ENCODE measurements around the gene ELMO1.
A peak's percentile ranks its signal among the peaks of the same experiment; 100 is the strongest.

ELMO1 gene

GRCh38 chr7:37342176-37342687 is 106.4 kb downstream of the ELMO1 start:
- no peak for DNase-seq

DNA sequence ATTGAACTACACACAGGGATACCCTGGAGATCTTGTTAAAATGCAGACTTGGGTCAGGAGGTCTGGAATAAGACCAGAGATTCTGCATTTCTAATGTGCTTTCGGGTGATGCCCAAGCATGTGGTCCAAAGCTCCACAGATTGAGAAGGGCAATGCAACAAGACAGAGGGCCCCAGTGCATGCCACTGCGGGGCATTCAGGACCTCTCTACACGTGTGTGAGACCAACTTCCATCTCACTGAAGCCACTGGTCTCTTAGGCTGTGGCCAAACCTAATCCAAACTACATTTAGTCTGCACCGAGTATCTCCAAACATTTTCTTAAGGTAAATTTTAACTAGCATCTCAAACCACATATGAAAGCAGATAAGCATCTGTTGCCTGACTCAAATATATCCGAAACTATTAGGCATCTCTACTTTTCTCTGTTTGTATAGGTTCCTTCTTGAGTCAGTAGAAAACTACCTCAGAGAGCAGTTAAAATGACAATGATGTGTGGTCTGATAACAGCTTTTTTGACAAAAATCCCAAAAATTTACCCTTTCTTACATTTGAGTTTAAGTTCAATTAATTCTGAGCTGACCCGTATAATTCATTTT is 107.5 kb downstream of the ELMO1 start:
- peak; percentile 48 for DNase-seq

- DNase-seq = no peak
These were observed 109.7 kb downstream of the ELMO1 start for GRCh38 chr7:37338966-37339365.

DNA sequence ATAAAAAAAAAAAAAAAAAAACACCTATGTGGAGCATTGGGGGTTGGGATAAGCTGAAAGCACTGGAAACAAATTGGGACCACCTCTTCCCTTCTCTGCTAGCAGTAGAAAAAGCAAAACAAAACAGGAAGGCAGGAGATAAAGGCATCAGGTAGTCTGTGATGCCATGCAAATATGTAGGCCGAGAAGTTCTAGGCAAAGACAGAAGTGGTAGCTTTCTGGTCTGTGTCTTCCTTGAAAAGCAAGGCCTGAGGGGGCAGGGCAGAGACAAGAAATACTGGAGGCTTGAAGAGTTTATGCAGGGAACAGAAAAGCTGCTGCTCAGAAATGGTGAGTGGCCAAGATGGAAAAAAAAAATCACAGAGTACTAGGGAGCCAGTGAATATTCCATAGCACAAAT is 111.1 kb downstream of the ELMO1 start:
- DNase-seq = no peak

- peak; percentile 40 for DNase-seq
These were observed 112.4 kb downstream of the ELMO1 start for GRCh38 chr7:37336259-37336658.

- DNase-seq = no peak
These were observed 115.6 kb downstream of the ELMO1 start for GRCh38 chr7:37333075-37333474.

- no peak for DNase-seq
These were observed 116.2 kb downstream of the ELMO1 start for GRCh38 chr7:37332243-37333016.

DNA sequence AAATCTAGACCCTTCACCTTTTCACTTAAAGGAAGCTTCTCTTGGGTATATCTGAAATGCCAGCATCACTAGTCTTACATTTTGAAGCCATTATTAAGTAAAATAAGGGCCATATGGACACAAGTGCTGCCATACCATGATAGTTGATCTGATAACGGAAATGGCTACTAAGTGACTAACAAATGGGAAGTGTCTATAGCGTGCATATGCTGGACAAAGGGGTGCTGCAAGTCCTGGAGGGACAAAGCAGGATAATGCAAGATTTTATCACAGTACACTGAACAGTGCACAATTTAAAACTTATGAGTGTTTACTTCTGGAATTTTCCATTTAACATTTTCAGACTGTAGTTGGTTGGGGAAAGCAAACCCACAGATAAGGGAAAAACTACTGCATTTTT is 117.9 kb downstream of the ELMO1 start:
- no peak for DNase-seq

DNA sequence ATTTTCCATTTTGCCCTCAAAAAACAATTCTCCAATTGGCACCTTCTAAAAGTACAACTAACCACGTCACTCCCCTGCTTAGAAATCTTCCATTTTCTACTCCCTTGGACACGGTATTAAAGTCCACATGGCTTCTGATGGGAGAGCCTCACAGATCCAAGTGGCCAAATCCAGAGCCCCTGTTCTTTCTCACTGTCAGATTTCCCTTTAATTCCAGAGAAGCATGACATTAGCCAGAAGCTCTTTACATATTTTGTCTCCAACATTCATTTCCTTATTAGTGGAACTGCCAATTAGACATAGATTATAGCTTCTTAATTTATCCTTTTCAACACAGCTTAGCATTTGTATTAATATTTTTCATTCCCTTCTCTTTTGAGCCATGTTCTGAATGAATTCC is 118.7 kb downstream of the ELMO1 start:
- DNase-seq = no peak

- DNase-seq = no peak
These were observed 121.4 kb downstream of the ELMO1 start for GRCh38 chr7:37327288-37327687.

GRCh38 chr7:37323966-37324365 is 124.7 kb downstream of the ELMO1 start:
- DNase-seq = no peak

GRCh38 chr7:37322831-37323230 is 125.8 kb downstream of the ELMO1 start:
- DNase-seq = no peak

- DNase-seq = no peak
These were observed 127.7 kb downstream of the ELMO1 start for GRCh38 chr7:37320848-37321468.

DNA sequence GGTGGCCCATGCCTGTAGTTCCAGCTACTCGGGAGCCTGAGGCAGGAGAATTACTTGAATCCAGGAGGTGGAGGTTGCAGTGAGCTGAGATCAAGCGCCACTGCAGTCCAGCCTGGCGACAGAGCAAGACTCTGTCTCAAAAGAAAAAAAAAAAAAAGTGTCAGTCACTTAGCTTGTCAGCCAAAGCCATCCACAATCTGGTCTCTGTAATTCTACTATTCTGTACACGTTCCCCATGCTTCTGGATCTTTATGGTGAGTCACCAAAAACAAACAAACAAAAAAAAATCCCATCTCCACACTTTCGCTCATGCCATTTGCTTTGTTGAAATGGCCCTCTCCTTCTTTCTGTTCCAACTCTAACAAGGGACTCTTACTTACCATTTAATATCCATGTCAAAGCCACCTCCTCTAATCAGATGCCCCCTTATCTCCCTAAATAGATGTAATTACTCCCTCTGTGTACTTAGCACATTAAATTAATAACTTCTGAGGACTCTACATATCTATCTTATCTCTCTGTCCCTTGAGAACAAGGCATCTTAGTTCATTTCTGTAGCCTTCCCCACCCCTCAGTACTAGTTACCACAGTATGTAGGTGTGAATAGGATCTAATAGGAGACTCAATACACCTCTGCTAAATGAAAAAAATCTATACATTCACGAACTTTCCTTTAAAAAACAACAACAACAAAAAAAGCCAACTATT is 128.4 kb downstream of the ELMO1 start:
- no peak for DNase-seq

GRCh38 chr7:37318541-37318940 is 130.1 kb downstream of the ELMO1 start:
- peak; percentile 26 for DNase-seq

GRCh38 chr7:37315772-37316715 is 132.6 kb downstream of the ELMO1 start:
- DNase-seq = no peak

- DNase-seq = peak; percentile 29
These were observed 136.1 kb downstream of the ELMO1 start for GRCh38 chr7:37312608-37313007.

- DNase-seq = peak; percentile 78
These were observed 137.3 kb downstream of the ELMO1 start for GRCh38 chr7:37311355-37311754.

DNA sequence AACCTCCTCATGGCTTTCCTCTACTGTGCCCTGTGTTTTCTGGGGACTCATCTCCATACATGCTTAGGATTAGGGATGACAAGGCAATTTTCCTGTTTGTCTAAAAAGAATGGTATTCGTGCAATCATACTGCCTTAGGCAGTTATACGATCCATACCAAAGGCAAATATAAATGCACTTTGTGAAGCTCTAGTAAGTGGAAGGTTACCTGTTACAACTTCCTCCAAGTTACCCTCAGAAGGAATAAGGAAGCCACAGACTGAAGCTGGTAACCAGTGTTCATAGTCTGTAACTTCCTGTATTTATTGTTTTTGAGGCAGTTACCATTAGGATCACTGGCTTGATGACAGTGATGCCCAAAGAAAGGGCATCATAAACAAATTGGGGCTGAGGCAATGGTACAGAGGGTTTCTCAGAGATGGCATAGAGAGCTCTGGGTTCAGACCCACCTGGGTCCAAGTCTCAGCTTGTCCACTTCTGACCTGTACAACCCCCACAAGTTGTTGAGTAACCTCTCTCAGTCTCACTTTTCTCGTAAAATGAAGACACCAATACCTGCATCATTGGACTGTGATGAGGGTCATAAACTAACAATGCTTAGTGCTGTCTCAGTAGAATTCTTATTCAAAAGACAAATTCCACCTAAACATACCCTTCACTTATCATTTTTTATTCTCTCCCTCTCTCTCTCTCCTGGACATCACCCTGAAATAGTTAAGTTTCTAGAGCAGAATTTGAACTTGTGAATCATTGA is 138.2 kb downstream of the ELMO1 start:
- peak; percentile 69 for DNase-seq

DNA sequence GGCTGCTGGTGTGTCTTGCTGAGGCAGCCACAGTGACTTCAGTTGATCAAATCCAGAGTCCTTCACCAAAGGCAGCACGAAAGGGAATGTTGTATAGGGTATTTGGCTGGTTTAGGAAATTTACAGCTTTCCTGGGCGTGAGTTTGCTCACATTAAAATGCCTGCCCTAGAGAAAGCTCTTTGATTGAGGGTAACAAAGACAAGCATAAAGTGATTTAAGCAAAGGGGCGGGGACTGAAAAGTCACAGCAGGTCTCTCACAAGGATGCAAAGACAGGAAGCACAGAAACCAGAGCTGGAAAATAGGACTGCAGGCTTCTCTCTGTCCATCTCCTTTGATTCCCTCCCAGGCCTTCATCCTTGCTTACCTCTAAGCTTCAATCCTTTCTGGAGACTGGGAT is 139.2 kb downstream of the ELMO1 start:
- DNase-seq = no peak

DNA sequence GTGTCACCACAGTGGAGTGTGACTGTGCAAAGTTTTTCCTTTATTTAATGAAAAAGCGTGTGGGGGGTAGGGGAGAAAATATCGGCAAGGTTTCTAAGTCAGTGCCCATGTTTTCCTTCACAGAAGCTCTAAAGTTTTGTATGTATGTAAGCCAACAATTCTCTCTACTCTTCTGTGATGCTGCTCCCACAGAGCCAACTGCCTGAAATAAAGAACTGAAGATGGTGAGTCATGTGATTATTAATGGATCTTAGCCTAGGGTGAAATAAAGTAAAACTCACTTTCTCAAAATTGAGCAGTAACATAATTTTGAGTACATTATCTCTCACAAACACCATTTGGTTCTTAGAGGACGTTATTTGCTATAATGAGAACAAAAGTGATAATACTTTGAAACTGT is 143.7 kb downstream of the ELMO1 start:
- no peak for DNase-seq

Measured in CD4-positive, alpha-beta T cell treated with Interleukin-4 for 4 hours (primary cell).